Mammary epithelial cell (primary cell): ENCODE results near the gene ILKAP.

Source experiments
- EZH2 ChIP-seq: IDR thresholded peaks from 2 replicates; pipeline ENCODE4 v1.6.1; 2012; ENCODE audit warnings: low read length, inconsistent platforms, borderline replicate concordance
- TF ChIP-seq, protein P1 (sequence below), 2 donors: IDR thresholded peaks in 1 of 2; conservative IDR thresholded peaks in 1 of 2; 2 replicates each; pipeline ENCODE4 v1.5.1; 2011 to 2012; ENCODE audit warnings: inconsistent platforms in 2 of 2, low read length in 2 of 2, mild to moderate bottlenecking in 2 of 2, control low read depth in 1 of 2, low read depth in 1 of 2; ENCODE audit not compliant: insufficient read depth in 1 of 2; ENCODE audit errors: extremely low read depth in 1 of 2

DNA sequence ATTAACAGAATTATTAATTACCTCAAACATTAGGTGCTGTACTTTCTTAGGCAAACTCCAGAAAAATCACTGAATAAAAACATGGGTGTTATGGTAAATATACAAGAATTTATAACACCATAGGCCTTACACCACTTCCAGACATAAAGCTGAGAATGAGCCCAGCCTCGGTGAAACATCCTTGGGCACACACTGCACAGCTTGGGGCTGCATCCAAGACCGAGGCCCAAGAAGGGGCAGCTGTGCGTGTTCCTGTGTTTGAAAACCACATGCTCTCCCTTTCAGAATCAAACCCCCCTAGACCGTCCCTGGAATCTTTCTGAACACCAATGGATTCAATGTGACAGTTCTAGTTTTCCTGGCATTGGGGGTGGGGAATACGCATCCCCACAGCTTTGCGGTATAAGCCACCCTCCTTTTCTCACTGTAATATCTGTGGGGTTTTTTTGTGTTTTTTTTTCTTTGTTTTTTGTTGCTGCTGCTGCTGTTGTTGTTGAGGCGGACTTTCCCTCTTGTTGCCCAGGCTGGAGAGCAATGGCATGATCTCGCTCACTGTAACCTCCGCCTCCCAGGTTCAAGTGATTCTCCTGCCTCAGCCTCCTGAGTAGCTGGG lies 31.8 kb downstream of the ILKAP start:
- TF ChIP-seq, protein P1, sequence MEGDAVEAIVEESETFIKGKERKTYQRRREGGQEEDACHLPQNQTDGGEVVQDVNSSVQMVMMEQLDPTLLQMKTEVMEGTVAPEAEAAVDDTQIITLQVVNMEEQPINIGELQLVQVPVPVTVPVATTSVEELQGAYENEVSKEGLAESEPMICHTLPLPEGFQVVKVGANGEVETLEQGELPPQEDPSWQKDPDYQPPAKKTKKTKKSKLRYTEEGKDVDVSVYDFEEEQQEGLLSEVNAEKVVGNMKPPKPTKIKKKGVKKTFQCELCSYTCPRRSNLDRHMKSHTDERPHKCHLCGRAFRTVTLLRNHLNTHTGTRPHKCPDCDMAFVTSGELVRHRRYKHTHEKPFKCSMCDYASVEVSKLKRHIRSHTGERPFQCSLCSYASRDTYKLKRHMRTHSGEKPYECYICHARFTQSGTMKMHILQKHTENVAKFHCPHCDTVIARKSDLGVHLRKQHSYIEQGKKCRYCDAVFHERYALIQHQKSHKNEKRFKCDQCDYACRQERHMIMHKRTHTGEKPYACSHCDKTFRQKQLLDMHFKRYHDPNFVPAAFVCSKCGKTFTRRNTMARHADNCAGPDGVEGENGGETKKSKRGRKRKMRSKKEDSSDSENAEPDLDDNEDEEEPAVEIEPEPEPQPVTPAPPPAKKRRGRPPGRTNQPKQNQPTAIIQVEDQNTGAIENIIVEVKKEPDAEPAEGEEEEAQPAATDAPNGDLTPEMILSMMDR (conservative IDR thresholded peaks at IDR 0.05 in 1 of 2, IDR thresholded peaks at IDR 0.05 in 1 of 2; ENCODE audit: extremely low read depth in 1 of 2, insufficient read depth in 1 of 2, low read depth in 1 of 2, low read length in 2 of 2), result no peak
- no peak for TF ChIP-seq EZH2
